HepG2 (cell line): ENCODE measurements around the gene CSNK1D. TPM values are rescaled to one million over a fixed set of nuclear protein-coding genes. Genes with fewer than 3 reads are reported as not detected.

ENCODE experiments used
- FOSL2 ChIP-seq: sonication (generic); formaldehyde crosslinking; IDR thresholded peaks from 2 replicates; pipeline ENCODE4 v1.4.0; 2020; ENCODE audit warnings: missing genetic modification reagents
- FOXO4 ChIP-seq: sonication (generic); formaldehyde crosslinking; conservative IDR thresholded peaks from 2 replicates; pipeline ENCODE4 v1.8.1; 2023; ENCODE audit warnings: missing genetic modification reagents
- FOXP4 ChIP-seq: sonication (generic); formaldehyde crosslinking; IDR thresholded peaks from 2 replicates; pipeline ENCODE4 v1.4.0; 2020; ENCODE audit warnings: missing genetic modification reagents
- ISX ChIP-seq: sonication (generic); formaldehyde crosslinking; conservative IDR thresholded peaks from 2 replicates; pipeline ENCODE4 v1.5.0; 2020; ENCODE audit warnings: missing genetic modification reagents
- KDM6A ChIP-seq: IDR thresholded peaks from 2 replicates; pipeline ENCODE4 v1.6.1; 2016; ENCODE audit warnings: low read depth
- KLF11 ChIP-seq: IDR thresholded peaks from 2 replicates; pipeline ENCODE4 v1.6.1; 2016; ENCODE audit warnings: missing compliant biosample characterization
- PHF8 ChIP-seq: sonication (generic); formaldehyde crosslinking; IDR thresholded peaks from 2 replicates; pipeline ENCODE4 v1.5.0; 2020; ENCODE audit warnings: missing genetic modification reagents
- POLR2G ChIP-seq: fragments of 200-400 bp; formaldehyde crosslinking; IDR thresholded peaks from 2 replicates; pipeline ENCODE4 v1.6.1; 2018; ENCODE audit warnings: mild to moderate bottlenecking, low read depth, low read length, moderate library complexity
- ZBED4 ChIP-seq: sonication (generic); formaldehyde crosslinking; IDR thresholded peaks from 2 replicates; pipeline ENCODE4 v1.4.0; 2020; ENCODE audit warnings: missing genetic modification reagents, borderline replicate concordance
- ZFYVE20 ChIP-seq: sonication (generic); formaldehyde crosslinking; IDR thresholded peaks from 2 replicates; pipeline ENCODE4 v1.8.0; 2023; ENCODE audit warnings: low read depth, mild to moderate bottlenecking, moderate library complexity, missing genetic modification reagents, borderline replicate concordance
- ZNF17 ChIP-seq: sonication (generic); formaldehyde crosslinking; IDR thresholded peaks from 2 replicates; pipeline ENCODE4 v1.5.0; 2020; ENCODE audit warnings: mild to moderate bottlenecking, missing genetic modification reagents
- ZNF318 ChIP-seq: sonication (generic); formaldehyde crosslinking; IDR thresholded peaks from 2 replicates; pipeline ENCODE4 v1.4.0; 2020; ENCODE audit warnings: mild to moderate bottlenecking, missing genetic modification reagents
- ZNF333 ChIP-seq: sonication (generic); formaldehyde crosslinking; IDR thresholded peaks from 2 replicates; pipeline ENCODE4 v1.4.0; 2020; ENCODE audit warnings: mild to moderate bottlenecking, missing genetic modification reagents, borderline replicate concordance
- ZNF33B ChIP-seq: sonication (generic); formaldehyde crosslinking; IDR thresholded peaks from 2 replicates; pipeline ENCODE4 v1.5.1; 2020; ENCODE audit warnings: mild to moderate bottlenecking, missing genetic modification reagents
- ZNF484 ChIP-seq: sonication (generic); formaldehyde crosslinking; IDR thresholded peaks from 2 replicates; pipeline ENCODE4 v1.5.1; 2020; ENCODE audit warnings: mild to moderate bottlenecking, low read depth, missing genetic modification reagents, borderline replicate concordance
- polyA plus RNA-seq, 8 experiments: library from polyadenylated mRNA; depleted of rRNA in 3 of 8; stranded (reverse) in 7 of 8; unstranded in 1 of 8; fragments of >200 nt; fragmentation: Illumina TruSeq in 4 of 8; extraction: Trizol in 4 of 8; gene quantifications; 2 replicates each; pipeline versions ENCODE4 v1.2.1 to v1.2.3, GENCODE V29; 2011 to 2016; ENCODE audit warnings: low read depth in 4 of 8, missing spikeins in 1 of 8, mixed read lengths in 1 of 8; ENCODE audit not compliant: insufficient read depth in 1 of 8
- total RNA-seq, 5 experiments: library from RNA; depleted of rRNA; stranded (reverse); fragments of >200 nt; fragmentation: Illumina TruSeq; extraction: Trizol; gene quantifications; 2 replicates each; pipeline ENCODE4 v1.2.3, GENCODE V29; 2016; ENCODE audit warnings: low read depth in 1 of 5

CSNK1D gene
- total and polyA plus RNA-seq, 2 of the 13 experiments (the other 11 are each of a cell fraction or from before 2014, with no cell fraction given): 31.5 to 128 TPM

GRCh38 chr17:82217120-82217529, 56.4 kb downstream of the CSNK1D start (continued):
- TF ChIP-seq ZNF318: no peak
- TF ChIP-seq ZNF17 (CRISPR knock-in tag): no peak
- TF ChIP-seq POLR2G: peak; percentile 73
- no peak for TF ChIP-seq FOXO4
- TF ChIP-seq ISX (CRISPR knock-in tag): no peak
- TF ChIP-seq ZNF484 (CRISPR knock-in tag): no peak
- no peak for TF ChIP-seq FOSL2
- no peak for TF ChIP-seq PHF8 (CRISPR knock-in tag)
- TF ChIP-seq ZNF33B: 0 out of 2 replicates have a peak, but pooled peaks have one; percentile 26
- no peak for TF ChIP-seq KDM6A (CRISPR knock-in tag)
- no peak for TF ChIP-seq ZBED4 (CRISPR knock-in tag)
- no peak for TF ChIP-seq KLF11 (CRISPR knock-in tag)
- TF ChIP-seq ZFYVE20 (CRISPR knock-in tag): no peak
- no peak for TF ChIP-seq ZNF333 (CRISPR knock-in tag)
- TF ChIP-seq FOXP4 (CRISPR knock-in tag): no peak
